Neural cell (in vitro differentiated cells): ENCODE data around the gene MSI2. TPM values are rescaled to one million over a fixed set of nuclear protein-coding genes. Genes with fewer than 3 reads are reported as not detected.

Experiments used
- H2AFZ ChIP-seq: fragments of 200-600, 300-800 bp; sonication (generic), shearing (Covaris generic); 2 replicates; pipeline ENCODE4 v1.6.0; 2014; ENCODE audit warnings: low read depth, mild to moderate bottlenecking, antibody characterized with exemption, low read length, moderate library complexity
- H3F3A ChIP-seq: fragments of 200-600 bp; shearing (Covaris generic); 2 replicates; pipeline ENCODE4 v1.6.1; 2016; ENCODE audit warnings: mild to moderate bottlenecking, moderate library complexity, mixed read lengths, antibody characterized with exemption, low read length; ENCODE audit not compliant: insufficient read depth, poor library complexity, severe bottlenecking
- H3K27ac ChIP-seq: fragments of 200-600, 300-800 bp; sonication (generic), shearing (Covaris generic); 2 replicates; pipeline ENCODE4 v1.5.1; 2014; ENCODE audit warnings: mild to moderate bottlenecking, low read length, moderate library complexity
- H3K27me3 ChIP-seq: fragments of 300-800, 200-600 bp; sonication (generic), shearing (Covaris generic); 2 replicates; pipeline ENCODE4 v1.6.0; 2014; ENCODE audit warnings: mild to moderate bottlenecking, low read depth, low read length, moderate library complexity; ENCODE audit not compliant: insufficient read depth
- H3K36me3 ChIP-seq: fragments of 300-800, 200-600 bp; sonication (generic), shearing (Covaris generic); 2 replicates; pipeline ENCODE4 v1.5.1; 2014; ENCODE audit warnings: mild to moderate bottlenecking, antibody characterized with exemption, low read length, moderate library complexity; ENCODE audit not compliant: insufficient read depth
- H3K4me2 ChIP-seq: fragments of 300-800, 200-600 bp; sonication (generic), shearing (Covaris generic); 2 replicates; pipeline ENCODE4 v1.6.0; 2014; ENCODE audit warnings: mild to moderate bottlenecking, low read length
- H3K4me3 ChIP-seq: fragments of 300-800, 200-600 bp; sonication (generic), shearing (Covaris generic); 2 replicates; pipeline ENCODE4 v1.5.1; 2014; ENCODE audit warnings: mild to moderate bottlenecking, low read length, moderate library complexity
- H3K79me2 ChIP-seq: fragments of 200-600 bp; shearing (Covaris generic); replicated peaks from 2 replicates; pipeline ENCODE4 v1.6.0; 2014; ENCODE audit warnings: mild to moderate bottlenecking, low read length, moderate library complexity; ENCODE audit not compliant: insufficient read depth
- H3K9ac ChIP-seq: fragments of 300-800, 200-600 bp; sonication (generic), shearing (Covaris generic); 2 replicates; pipeline ENCODE4 v1.6.1; 2016; ENCODE audit warnings: mild to moderate bottlenecking, low read length, mixed read lengths
- H3K9me2 ChIP-seq: fragments of 200-600 bp; shearing (Covaris generic); 2 replicates; pipeline ENCODE4 v1.6.1; 2016; ENCODE audit warnings: mild to moderate bottlenecking, low read length, mixed read lengths; ENCODE audit not compliant: insufficient read depth
- H3K9me3 ChIP-seq: fragments of 200-600, 300-800 bp; sonication (generic), shearing (Covaris generic); 2 replicates; pipeline ENCODE4 v1.6.1; 2016; ENCODE audit warnings: mild to moderate bottlenecking, mixed run types, low read length, moderate library complexity, mixed read lengths
- H4K20me1 ChIP-seq: fragments of 200-600 bp; shearing (Covaris generic); 2 replicates; pipeline ENCODE4 v1.6.1; 2016; ENCODE audit warnings: mild to moderate bottlenecking, mixed run types; ENCODE audit not compliant: insufficient read depth
- EP300 ChIP-seq: fragments of 450-650 bp; conservative IDR thresholded peaks from 2 replicates; pipeline ENCODE4 v1.6.1; 2014; ENCODE audit warnings: antibody characterized with exemption, mild to moderate bottlenecking, moderate library complexity; ENCODE audit not compliant: poor library complexity, severe bottlenecking
- EZH2 ChIP-seq: fragments of 200-600, 300-800 bp; shearing (Covaris generic), sonication (generic); IDR thresholded peaks from 2 replicates; pipeline ENCODE4 v1.6.1; 2014; ENCODE audit warnings: antibody characterized with exemption, low read length, borderline replicate concordance, mild to moderate bottlenecking; ENCODE audit not compliant: insufficient read depth, poor library complexity, severe bottlenecking
- MXI1 ChIP-seq: fragments of 450-650 bp; conservative IDR thresholded peaks from 2 replicates; pipeline ENCODE4 v1.6.1; 2014; ENCODE audit warnings: antibody characterized with exemption, mild to moderate bottlenecking; ENCODE audit not compliant: poor library complexity, severe bottlenecking
- POLR2AphosphoS5 ChIP-seq: IDR thresholded peaks from 2 replicates; pipeline ENCODE4 v1.6.1; 2012
- RAD21 ChIP-seq: fragments of 450-650 bp; conservative IDR thresholded peaks from 2 replicates; pipeline ENCODE4 v1.6.1; 2014; ENCODE audit warnings: antibody characterized with exemption, mild to moderate bottlenecking, moderate library complexity
- REST ChIP-seq: IDR thresholded peaks from 2 replicates; pipeline ENCODE4 v1.6.1; 2012; ENCODE audit warnings: borderline replicate concordance
- SMC3 ChIP-seq: fragments of 450-650 bp; conservative IDR thresholded peaks from 2 replicates; pipeline ENCODE4 v1.6.1; 2014; ENCODE audit warnings: antibody characterized with exemption, mild to moderate bottlenecking, moderate library complexity; ENCODE audit not compliant: poor library complexity
- TAF1 ChIP-seq: IDR thresholded peaks from 2 replicates; pipeline ENCODE4 v1.6.1; 2012; ENCODE audit warnings: low read depth
- polyA plus RNA-seq: library from polyadenylated mRNA; depleted of rRNA; stranded (reverse); fragments of >200 nt; gene quantifications from 2 replicates; pipeline ENCODE4 v1.2.3, GENCODE V29; 2014
- TF ChIP-seq, protein P1 (sequence below): fragments of 450-650 bp; IDR thresholded peaks from 2 replicates; pipeline ENCODE4 v1.5.1; 2014; ENCODE audit warnings: antibody characterized with exemption, mild to moderate bottlenecking, moderate library complexity; ENCODE audit not compliant: poor library complexity, severe bottlenecking

The MSI2 gene
- polyA plus RNA-seq, 1 donor from 2014 or later, result 61.4 TPM

- Histone ChIP-seq H3K4me2 (no peak overlapping the region), H3K79me2 (peaks cover 62% of the 10 kb centered on the region), H4K20me1 (no peaks in the 10 kb centered on the region), H3K36me3 (no peaks in the 10 kb centered on the region), H3K9ac (no peak overlapping the region), H3K27ac (no peak overlapping the region), H3K27me3 (no peaks in the 10 kb centered on the region), H3F3A (no peaks in the 10 kb centered on the region), H2AFZ (no peak overlapping the region), H3K4me3 (no peak overlapping the region), H3K9me3 (no peaks in the 10 kb centered on the region), H3K9me2 (no peaks in the 10 kb centered on the region)
- TF ChIP-seq TAF1, result no peak
- TF ChIP-seq EP300, result no peak
- TF ChIP-seq REST, result no peak
- no peak for TF ChIP-seq RAD21
- no peak for TF ChIP-seq SMC3
- no peak for TF ChIP-seq MXI1
- TF ChIP-seq, protein P1, sequence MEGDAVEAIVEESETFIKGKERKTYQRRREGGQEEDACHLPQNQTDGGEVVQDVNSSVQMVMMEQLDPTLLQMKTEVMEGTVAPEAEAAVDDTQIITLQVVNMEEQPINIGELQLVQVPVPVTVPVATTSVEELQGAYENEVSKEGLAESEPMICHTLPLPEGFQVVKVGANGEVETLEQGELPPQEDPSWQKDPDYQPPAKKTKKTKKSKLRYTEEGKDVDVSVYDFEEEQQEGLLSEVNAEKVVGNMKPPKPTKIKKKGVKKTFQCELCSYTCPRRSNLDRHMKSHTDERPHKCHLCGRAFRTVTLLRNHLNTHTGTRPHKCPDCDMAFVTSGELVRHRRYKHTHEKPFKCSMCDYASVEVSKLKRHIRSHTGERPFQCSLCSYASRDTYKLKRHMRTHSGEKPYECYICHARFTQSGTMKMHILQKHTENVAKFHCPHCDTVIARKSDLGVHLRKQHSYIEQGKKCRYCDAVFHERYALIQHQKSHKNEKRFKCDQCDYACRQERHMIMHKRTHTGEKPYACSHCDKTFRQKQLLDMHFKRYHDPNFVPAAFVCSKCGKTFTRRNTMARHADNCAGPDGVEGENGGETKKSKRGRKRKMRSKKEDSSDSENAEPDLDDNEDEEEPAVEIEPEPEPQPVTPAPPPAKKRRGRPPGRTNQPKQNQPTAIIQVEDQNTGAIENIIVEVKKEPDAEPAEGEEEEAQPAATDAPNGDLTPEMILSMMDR, result no peak
- TF ChIP-seq EZH2, result no peak
Observed at GRCh38 chr17:57315061-57316015, 59.0 kb downstream of the MSI2 start.

- H4K20me1 ChIP-seq, result no peaks in the 10 kb centered on the region
- no peaks in the 10 kb centered on the region for H3K36me3 ChIP-seq
- TF ChIP-seq, protein P1, result no peak
- TF ChIP-seq POLR2AphosphoS5, result no peak
- no peak for TF ChIP-seq TAF1
- no peak overlapping the region for H2AFZ ChIP-seq
- H3F3A ChIP-seq, result no peaks in the 10 kb centered on the region
- H3K4me3 ChIP-seq, result no peak overlapping the region
- H3K4me2 ChIP-seq, result no peak overlapping the region
- no peaks in the 10 kb centered on the region for H3K9me3 ChIP-seq
- peaks cover 60% of the 10 kb centered on the region for H3K79me2 ChIP-seq
- no peak overlapping the region for H3K9ac ChIP-seq
- no peaks in the 10 kb centered on the region for H3K9me2 ChIP-seq
- no peaks in the 10 kb centered on the region for H3K27me3 ChIP-seq
- H3K27ac ChIP-seq, result no peak overlapping the region
Observed at GRCh38 chr17:57316361-57316760, 60.0 kb downstream of the MSI2 start.
